Ramos (cell line): Measurements from ENCODE around the gene MTHFSD.
"Not testable (repeated sequence)": the region's sequence is repeated elsewhere in the genome, so short reads cannot be mapped to it uniquely, and the experiment has no call there.

Experiments used
- in situ Hi-C: fragments of 300-500 bp; cut with MboI; formaldehyde crosslinking; loops from one replicate; pipeline ENCODE4 v1.14.3; 2022; ENCODE audit warnings: low sequenced_read_pairs; ENCODE audit not compliant: unreplicated experiment

Gene MTHFSD

GRCh38 chr16:86554917-86555703 is at the start of gene MTHFSD:
Gene MTHFSD, minus strand, starts transcription at chr16:86555235. Its CDS starts 51 bp downstream, at chr16:86555184.
- in situ Hi-C loops, result loop anchor here (25.0 kb wide), 1 partner anchor 732 kb away; no protein-coding TSS in a partner anchor

GRCh38 chr16:86604436-86605193 is 49.6 kb upstream of the MTHFSD start:
- in situ Hi-C loops, result no loop called here

- in situ Hi-C loops, result no loop called here
These were observed 47.5 kb upstream of the MTHFSD start for GRCh38 chr16:86602521-86602920.

GRCh38 chr16:86601356-86601755 is 46.3 kb upstream of the MTHFSD start:
- in situ Hi-C loops, result no loop called here

- in situ Hi-C loops, result no loop called here
These were observed 43.9 kb upstream of the MTHFSD start for GRCh38 chr16:86598607-86599565.

- in situ Hi-C loops, result no loop called here
These were observed 43.0 kb upstream of the MTHFSD start for GRCh38 chr16:86597880-86598606.

- in situ Hi-C loops, result no loop called here
These were observed 42.3 kb upstream of the MTHFSD start for GRCh38 chr16:86597126-86597879.

GRCh38 chr16:86595983-86596605 is 41.1 kb upstream of the MTHFSD start:
- in situ Hi-C loops, result no loop called here

GRCh38 chr16:86594721-86595120 is 39.7 kb upstream of the MTHFSD start:
- in situ Hi-C loops, result no loop called here

GRCh38 chr16:86593913-86594620 is 39.0 kb upstream of the MTHFSD start:
- in situ Hi-C loops, result no loop called here

GRCh38 chr16:86591270-86591669 is 36.2 kb upstream of the MTHFSD start:
- in situ Hi-C loops, result no loop called here

GRCh38 chr16:86590501-86591144 is 35.6 kb upstream of the MTHFSD start:
- in situ Hi-C loops, result no loop called here

GRCh38 chr16:86587955-86588354 is 32.9 kb upstream of the MTHFSD start:
- in situ Hi-C loops, result not testable (repeated sequence)

GRCh38 chr16:86587487-86587886 is 32.5 kb upstream of the MTHFSD start:
- in situ Hi-C loops, result no loop called here

- in situ Hi-C loops, result no loop called here
These were observed 31.0 kb upstream of the MTHFSD start for GRCh38 chr16:86585821-86586611.
